SU-DHL-6 (cell line): ENCODE measurements around the gene CABCOCO1.

ENCODE experiments used
- H2AFZ ChIP-seq: fragments of 200-600 bp; sonication (generic); 2 replicates; pipeline ENCODE4 v1.6.1; 2014; ENCODE audit warnings: low read depth, mild to moderate bottlenecking, moderate library complexity, mixed read lengths, antibody characterized with exemption, low read length; ENCODE audit not compliant: severe bottlenecking
- H3F3A ChIP-seq: fragments of 200-600 bp; shearing (Covaris generic); 2 replicates; pipeline ENCODE4 v1.6.0; 2016; ENCODE audit warnings: antibody characterized with exemption, mild to moderate bottlenecking; ENCODE audit not compliant: insufficient read depth
- H3K27ac ChIP-seq: fragments of 200-600 bp; sonication (generic); 2 replicates; pipeline ENCODE4 v1.5.1; 2016; ENCODE audit warnings: low read depth, mild to moderate bottlenecking, low read length, moderate library complexity, mixed read lengths
- H3K27me3 ChIP-seq: fragments of 200-600 bp; sonication (generic), shearing (Covaris generic); 2 replicates; pipeline ENCODE4 v1.6.0; 2014; ENCODE audit warnings: mild to moderate bottlenecking, low read length
- H3K36me3 ChIP-seq: fragments of 200-600 bp; sonication (generic); 2 replicates; pipeline ENCODE4 v1.6.1; 2014; ENCODE audit warnings: mild to moderate bottlenecking, low read length, mixed read lengths
- H3K4me2 ChIP-seq: fragments of 300-600, 200-600 bp; shearing (Covaris generic), sonication (generic); 2 replicates; pipeline ENCODE4 v1.6.0; 2014; ENCODE audit warnings: low read length, low read depth, mild to moderate bottlenecking; ENCODE audit not compliant: poor library complexity, severe bottlenecking
- H3K4me3 ChIP-seq: fragments of 200-600 bp; sonication (generic); 2 replicates; pipeline ENCODE4 v1.5.1; 2014; ENCODE audit warnings: antibody characterized with exemption, low read length, mild to moderate bottlenecking, mixed read lengths; ENCODE audit not compliant: insufficient read depth, poor library complexity, severe bottlenecking
- H3K79me2 ChIP-seq: fragments of 200-600 bp; sonication (generic); 2 replicates; pipeline ENCODE4 v1.6.1; 2014; ENCODE audit warnings: mild to moderate bottlenecking, low read length, moderate library complexity; ENCODE audit not compliant: insufficient read depth
- H3K9ac ChIP-seq: fragments of 200-600 bp; sonication (generic); 2 replicates; pipeline ENCODE4 v1.7.0; 2014; ENCODE audit warnings: mild to moderate bottlenecking, low read length
- H3K9me2 ChIP-seq: fragments of 200-600 bp; sonication (generic); replicated peaks from 2 replicates; pipeline ENCODE4 v1.6.1; 2014; ENCODE audit warnings: low read length; ENCODE audit not compliant: insufficient read depth
- H3K9me3 ChIP-seq: fragments of 200-600 bp; sonication (generic); 2 replicates; pipeline ENCODE4 v1.6.1; 2014; ENCODE audit warnings: low read length, mixed read lengths; ENCODE audit not compliant: insufficient read depth
- H4K20me1 ChIP-seq: fragments of 200-600 bp; sonication (generic); 2 replicates; pipeline ENCODE4 v1.6.1; 2014; ENCODE audit warnings: low read depth, mild to moderate bottlenecking, antibody characterized with exemption, low read length, moderate library complexity, mixed read lengths
- CTCF ChIP-seq: fragments of 200-600 bp; sonication (generic); IDR thresholded peaks from one replicate; pipeline ENCODE4 v1.5.1; 2017; ENCODE audit warnings: antibody characterized with exemption, mild to moderate bottlenecking, low read length, moderate library complexity; ENCODE audit not compliant: insufficient read depth, poor library complexity, severe bottlenecking
- EZH2phosphoT487 ChIP-seq: fragments of 200-600 bp; sonication (generic), shearing (Covaris generic); conservative IDR thresholded peaks from 2 replicates; pipeline ENCODE4 v1.6.1; 2018; ENCODE audit warnings: mild to moderate bottlenecking, antibody characterized with exemption, low read length, moderate library complexity, mixed read lengths

Gene CABCOCO1

GRCh38 chr10:61653699-61654098 lies 9.0 kb upstream of the CABCOCO1 start:
- no peaks in the 10 kb centered on the region for H4K20me1 ChIP-seq
- no peaks in the 10 kb centered on the region for H3F3A ChIP-seq

GRCh38 chr10:61655335-61655851 lies 7.3 kb upstream of the CABCOCO1 start:
- Histone ChIP-seq H3K27ac (no peak overlapping the region), H3K27me3 (no peaks in the 10 kb centered on the region), H3K4me3 (no peak overlapping the region), H3K4me2 (no peak overlapping the region), H3K9me3 (no peaks in the 10 kb centered on the region), H2AFZ (no peak overlapping the region), H3K36me3 (no peaks in the 10 kb centered on the region), H3K79me2 (no peaks in the 10 kb centered on the region), H3K9ac (no peak overlapping the region), H3K9me2 (no peaks in the 10 kb centered on the region; the same call in 1 of the 2 replicates), H3F3A (no peaks in the 10 kb centered on the region), H4K20me1 (no peaks in the 10 kb centered on the region)
- TF ChIP-seq EZH2phosphoT487 = no peak
- no peak for TF ChIP-seq CTCF

More at GRCh38 chr10:61653699-61654098, 9.0 kb upstream of the CABCOCO1 start:
- H3K9ac ChIP-seq = no peak overlapping the region
- H3K9me3 ChIP-seq = no peaks in the 10 kb centered on the region
- no peak overlapping the region for H3K4me2 ChIP-seq
- no peaks in the 10 kb centered on the region; the same call in 1 of the 2 replicates for H3K9me2 ChIP-seq
- no peak overlapping the region for H2AFZ ChIP-seq
- TF ChIP-seq CTCF = no peak
- no peak for TF ChIP-seq EZH2phosphoT487
- no peaks in the 10 kb centered on the region for H3K36me3 ChIP-seq
- H3K27me3 ChIP-seq = no peaks in the 10 kb centered on the region
- no peaks in the 10 kb centered on the region for H3K79me2 ChIP-seq
- H3K27ac ChIP-seq = no peak overlapping the region
- no peak overlapping the region for H3K4me3 ChIP-seq

GRCh38 chr10:61663466-61663865 lies 737 bp downstream of the CABCOCO1 start:
- H3K9ac ChIP-seq = no peak overlapping the region
- H3K4me3 ChIP-seq = no peak overlapping the region

More at GRCh38 chr10:61663466-61663865, 737 bp downstream of the CABCOCO1 start:
- Histone ChIP-seq H2AFZ (no peak overlapping the region), H3K79me2 (no peaks in the 10 kb centered on the region), H3K27ac (no peak overlapping the region), H4K20me1 (no peaks in the 10 kb centered on the region), H3K9me2 (no peaks in the 10 kb centered on the region), H3K36me3 (no peaks in the 10 kb centered on the region), H3F3A (no peaks in the 10 kb centered on the region), H3K27me3 (no peaks in the 10 kb centered on the region), H3K9me3 (no peaks in the 10 kb centered on the region), H3K4me2 (no peak overlapping the region)
- TF ChIP-seq CTCF (no peak), EZH2phosphoT487 (no peak)
